T-helper 2 cell (primary cell): ENCODE results near the gene GLRX.
A peak's percentile ranks its signal among the peaks of the same experiment; 100 is the strongest.

ENCODE experiments used
- DNase-seq, 5 experiments: peaks; one replicate each; pipeline versions ENCODE4 v3.0.0 to v3.0.0-alpha.2; 2012 to 2022
- total RNA-seq, 2 donors: gene quantifications; one replicate each; lab custom pipeline; 2026; lab: John Stamatoyannopoulos, UW

GLRX gene, protein sequence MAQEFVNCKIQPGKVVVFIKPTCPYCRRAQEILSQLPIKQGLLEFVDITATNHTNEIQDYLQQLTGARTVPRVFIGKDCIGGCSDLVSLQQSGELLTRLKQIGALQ
- 39.3 to 42.7 reads per million in 2 donors for total RNA-seq

GRCh38 chr5:95822542-95823181, at the start of gene GLRX:
Gene GLRX (minus strand): TSS chr5:95822726. CDS start chr5:95822662, 64 bp downstream.
- DNase-seq: peak in 4 of 5 experiments; percentile 21 to 77 (median 58)

DNA sequence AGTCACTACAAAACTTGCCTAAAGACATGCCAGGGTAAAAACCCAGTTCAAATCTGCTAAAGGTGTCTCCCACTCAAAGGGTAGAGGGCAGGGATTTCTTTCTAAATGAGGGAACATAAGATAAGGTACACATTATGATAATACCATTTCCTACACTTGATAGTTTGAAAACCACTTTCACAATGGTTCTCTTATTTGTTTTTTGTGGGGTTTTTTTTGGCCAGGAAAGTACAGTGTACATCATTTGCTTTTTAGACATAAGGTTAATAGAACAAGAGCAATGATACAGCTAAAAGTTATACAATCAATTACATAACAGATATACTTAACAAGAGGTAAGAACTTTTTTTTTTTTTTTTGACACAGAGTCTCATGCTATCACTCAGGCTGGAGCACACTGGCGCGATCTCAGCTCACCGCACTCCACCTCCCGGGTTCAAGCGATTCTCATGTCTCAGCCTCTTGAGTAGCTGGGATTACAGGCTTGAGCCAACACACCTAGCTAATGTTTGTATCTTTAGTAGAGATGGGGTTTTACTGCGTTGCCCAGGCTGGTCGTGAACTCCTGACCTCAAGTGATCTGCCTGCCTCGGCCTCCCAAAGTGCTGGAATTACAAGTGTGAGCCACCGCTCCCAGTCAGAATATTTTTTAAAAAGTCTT, 48.8 kb upstream of the GLRX start:
- DNase-seq: no peak

GRCh38 chr5:95870105-95870672, 47.7 kb upstream of the GLRX start:
- DNase-seq: peak in 2 of 5 experiments; percentile 32 to 52

GRCh38 chr5:95869173-95869855, 46.8 kb upstream of the GLRX start:
- DNase-seq: peak in 4 of 5 experiments; percentile 23 to 92 (median 60)

DNA sequence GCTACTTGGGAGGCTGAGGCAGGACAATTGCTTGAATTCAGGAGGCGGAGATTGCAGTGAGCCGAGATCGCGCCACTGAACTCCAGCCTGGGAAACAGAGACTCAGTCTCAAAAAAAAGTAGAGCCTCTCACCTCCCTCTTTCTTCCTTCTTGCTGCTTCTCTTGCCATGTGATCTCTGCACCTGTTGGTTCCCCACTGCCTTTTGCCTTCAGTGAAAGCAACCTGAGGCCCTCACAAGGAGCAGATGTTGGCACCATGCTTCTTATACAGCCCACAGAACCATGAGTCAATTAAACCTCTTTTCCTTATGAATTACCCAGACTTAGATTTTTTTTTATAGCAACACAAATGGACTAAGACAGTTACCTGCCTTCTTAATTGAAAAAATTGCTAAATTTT, 45.6 kb upstream of the GLRX start:
- no peak for DNase-seq

DNA sequence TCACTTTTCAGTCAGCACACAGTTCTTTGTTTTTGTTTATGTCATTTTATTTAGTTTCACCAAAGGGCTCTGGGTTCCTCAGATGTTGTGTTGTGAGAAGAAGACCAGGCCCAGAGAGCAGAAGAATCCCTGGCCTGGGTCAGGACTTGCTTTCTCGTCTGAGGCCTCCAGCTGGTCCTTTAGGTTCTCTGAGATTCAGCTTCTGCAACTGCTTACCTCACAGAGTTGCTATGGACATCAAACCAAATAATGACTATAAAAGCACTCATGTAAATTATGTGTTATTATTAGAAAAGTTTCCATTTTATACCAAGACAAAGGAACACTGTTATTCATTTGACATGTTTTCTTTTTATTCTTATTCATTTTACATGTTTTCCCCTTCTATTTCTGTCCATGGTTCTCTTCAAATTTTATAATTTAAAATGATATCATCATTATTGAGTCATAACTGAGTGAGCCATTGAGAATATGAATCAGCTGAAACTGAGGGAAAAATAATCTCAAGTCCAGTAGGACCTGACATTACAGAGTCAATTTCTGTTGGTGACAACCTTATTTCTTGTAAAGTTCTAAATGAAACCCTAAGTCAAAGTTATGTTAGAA, 44.0 kb upstream of the GLRX start:
- DNase-seq: no peak

DNA sequence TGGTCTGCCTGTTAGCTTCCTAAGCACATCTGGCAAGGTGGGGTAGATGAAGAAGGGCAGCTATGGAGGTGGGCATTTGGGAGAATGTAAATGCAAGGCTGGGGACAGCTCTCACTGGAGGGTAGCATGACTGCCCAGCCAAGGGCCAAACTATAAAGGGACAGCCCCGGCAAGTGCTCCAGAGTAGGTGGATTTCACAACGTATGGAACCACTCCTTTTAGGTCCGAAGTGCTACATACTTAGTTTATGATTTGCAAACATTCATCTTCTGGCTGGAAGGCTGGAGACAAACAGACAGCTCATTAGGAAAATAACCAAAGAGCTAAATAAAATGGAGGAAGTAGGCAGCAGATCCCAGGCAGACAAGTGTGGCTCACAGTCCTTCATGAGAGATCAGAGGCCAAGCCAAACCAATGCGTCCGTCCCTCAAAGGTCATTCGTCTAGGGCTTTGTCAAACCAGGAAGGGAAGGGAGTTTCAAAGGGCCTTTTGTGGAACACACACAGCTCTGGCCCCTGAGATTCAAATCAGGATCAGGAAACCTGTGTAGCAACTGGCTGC, 42.5 kb upstream of the GLRX start:
- no peak for DNase-seq

GRCh38 chr5:95864456-95864855, 41.9 kb upstream of the GLRX start:
- DNase-seq: no peak

GRCh38 chr5:95863383-95863757, 40.8 kb upstream of the GLRX start:
- no peak for DNase-seq

DNA sequence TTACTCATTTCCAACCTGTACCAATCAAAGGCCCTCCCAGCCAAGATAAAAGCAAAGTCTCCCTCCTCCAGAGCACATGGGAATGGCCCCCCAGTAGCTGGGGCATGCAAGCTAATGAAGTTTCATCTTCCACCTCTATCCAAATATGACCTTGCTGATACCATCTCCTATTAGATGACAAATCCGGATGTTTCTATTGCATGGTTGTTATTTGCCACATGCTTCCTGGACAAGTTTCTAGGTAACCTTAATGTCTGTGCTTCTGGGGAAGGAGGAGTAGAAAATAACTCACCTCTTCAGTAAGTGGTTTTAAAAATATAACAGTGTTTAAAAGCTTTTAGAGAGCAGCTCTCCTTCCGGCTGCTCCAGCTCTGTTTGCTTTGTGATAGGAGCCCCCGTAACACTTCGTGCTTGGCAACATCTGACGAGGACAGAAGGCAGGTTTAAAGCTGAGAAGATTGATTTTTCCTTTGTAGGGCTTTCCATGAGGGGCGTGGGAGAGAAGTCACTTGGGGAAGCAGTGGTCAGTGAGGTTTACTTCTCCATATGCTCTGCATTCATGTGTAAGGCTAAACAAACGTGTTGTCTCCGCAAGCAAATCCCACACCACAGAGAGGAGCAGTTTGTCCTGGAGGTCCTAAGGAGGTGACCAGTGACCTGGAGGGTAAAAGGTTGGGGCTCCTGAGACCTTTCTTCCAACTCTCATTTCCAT, 40.3 kb upstream of the GLRX start:
- peak in 1 of 5 experiments; percentile 63 for DNase-seq

DNA sequence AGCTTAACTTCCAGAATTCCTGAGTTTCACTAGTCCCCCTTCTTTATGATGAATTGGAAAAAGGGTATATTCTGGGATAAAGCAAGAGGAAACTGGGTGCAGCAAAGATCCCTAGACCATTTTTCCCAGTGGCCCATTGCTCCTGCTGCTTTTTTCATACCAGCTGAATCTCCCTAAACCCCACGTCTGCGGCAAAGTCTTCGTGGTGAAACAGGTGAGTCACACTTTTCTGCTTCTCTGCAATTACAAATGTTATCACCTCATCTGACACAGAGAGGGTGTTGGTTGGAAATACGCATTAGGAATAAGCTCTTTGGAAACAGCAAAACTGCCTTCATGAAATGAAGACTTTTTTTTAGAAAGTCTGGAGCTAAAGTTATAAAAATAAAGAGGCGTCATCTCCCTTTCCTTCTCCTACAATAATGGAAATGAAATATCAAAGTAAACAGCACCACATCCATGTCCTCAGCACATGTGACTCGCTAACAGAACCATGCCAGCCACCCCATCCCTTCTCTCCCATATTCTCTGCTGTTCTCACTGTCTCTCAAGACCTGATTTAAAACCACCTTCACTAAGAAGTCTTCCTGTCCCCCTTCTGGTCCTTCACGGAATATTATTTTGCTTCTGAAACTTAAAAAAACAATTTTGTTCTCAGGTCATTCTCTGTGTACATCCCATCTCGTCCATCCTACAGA, 39.5 kb upstream of the GLRX start:
- DNase-seq: peak in 1 of 5 experiments; percentile 58

DNA sequence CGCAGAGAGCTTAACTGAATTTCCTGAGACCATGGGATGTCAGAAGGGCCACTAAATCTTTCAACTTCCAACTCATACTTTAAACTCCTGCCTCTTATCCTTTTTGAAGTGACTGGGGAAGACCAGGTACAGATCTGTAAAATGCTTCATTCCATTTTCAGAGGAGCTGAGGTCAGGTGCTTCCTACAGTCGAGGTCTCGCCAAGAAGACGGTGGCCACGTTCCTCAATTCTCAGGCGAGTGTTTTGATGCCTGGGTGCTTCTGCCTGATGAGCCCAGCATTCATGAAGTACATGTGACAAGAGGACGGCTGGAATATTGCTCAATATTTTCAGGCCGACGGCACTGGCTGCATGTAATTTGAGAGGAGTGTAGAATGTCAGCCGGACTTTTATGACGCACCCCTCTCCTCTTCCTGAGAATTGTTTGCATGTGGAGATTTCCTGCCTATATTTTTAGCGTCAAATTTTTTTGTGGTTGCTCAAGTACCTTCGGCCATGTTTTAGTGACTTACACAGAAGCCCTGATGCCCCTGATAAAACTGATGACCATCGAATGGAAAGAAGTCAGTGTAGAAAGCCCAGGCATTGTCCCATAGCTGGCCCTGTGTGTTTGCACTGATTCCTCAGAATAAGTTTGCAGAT, 38.8 kb upstream of the GLRX start:
- DNase-seq: peak in 1 of 5 experiments; percentile 23

DNA sequence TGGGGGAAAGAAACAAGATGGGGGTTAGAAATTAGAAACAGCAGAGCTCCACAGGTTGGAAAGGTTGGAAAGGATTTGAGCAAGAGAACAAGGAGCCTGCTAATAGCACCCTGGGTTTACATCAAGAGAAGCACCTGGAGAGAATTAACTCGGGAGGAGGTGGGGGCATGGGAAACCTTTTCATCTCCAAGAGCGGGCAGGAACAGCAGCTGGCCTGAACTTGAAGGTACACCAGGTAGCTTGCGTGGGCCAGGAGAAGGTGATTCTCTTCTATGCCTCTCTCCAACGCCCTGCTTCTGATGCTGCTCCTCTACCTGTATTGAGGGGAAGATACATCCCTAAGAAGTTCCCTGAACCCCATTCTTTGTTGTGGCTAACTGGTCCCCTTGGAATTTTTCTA, 37.1 kb upstream of the GLRX start:
- no peak for DNase-seq

GRCh38 chr5:95858661-95859595, 36.4 kb upstream of the GLRX start:
- peak; percentile 71 to 91 (median 81) for DNase-seq

DNA sequence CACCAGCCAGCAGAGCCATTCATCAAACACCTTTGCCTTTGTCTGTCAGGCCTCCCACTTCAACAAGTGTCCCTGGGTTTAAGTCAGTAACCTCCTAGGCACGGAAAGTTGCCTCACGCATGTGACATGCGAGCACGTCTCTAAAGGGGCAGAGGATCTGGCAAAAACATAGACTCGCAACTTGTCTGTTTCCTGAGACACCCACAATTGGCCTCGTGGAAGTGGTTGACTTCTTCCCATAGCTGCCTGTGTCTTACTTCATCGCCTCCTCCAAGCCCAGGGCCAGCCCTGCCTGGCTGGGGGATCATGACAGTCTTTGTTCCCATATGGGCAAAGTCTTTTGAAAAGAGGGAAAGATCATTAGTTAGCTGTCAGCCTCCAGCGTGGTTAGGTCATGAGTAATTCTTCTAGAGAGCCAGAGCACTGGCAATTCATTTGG, 35.5 kb upstream of the GLRX start:
- no peak for DNase-seq

DNA sequence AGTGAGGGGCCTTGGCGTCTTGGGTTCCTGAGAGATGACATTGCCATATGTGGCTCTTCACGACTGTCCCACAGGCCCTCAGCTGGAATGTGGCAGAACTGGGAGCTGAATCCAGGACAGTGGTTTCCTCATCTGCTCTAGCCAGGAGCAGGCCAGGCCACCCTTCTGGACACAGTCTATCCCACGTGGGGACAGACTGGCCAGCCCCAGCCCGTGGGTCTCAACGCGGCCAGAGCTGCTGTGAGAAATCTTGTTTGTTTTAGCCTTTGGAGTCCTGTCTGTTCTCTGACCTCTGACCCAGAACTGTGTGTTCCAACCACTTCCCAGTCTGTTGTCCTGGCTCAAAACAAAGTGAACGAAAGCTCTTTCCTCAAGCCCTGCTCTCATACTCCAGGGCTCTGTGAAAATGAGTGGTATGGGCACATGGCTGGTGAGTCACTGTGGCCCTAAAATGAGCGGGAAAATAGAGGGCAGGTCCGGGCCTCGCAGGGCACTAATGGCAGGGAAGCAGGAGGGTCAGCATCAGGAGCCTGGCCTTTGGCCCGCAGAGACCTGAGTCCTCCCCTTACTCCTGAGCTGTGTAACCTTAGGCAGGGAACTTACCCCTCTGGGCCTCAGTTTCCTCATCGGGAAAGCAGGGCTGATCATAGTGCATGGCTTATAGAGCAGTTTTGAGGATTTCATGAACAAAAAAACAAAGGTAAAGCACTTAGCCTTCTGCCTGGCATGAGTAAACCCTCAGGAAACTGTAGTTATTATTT, 34.8 kb upstream of the GLRX start:
- DNase-seq: no peak

DNA sequence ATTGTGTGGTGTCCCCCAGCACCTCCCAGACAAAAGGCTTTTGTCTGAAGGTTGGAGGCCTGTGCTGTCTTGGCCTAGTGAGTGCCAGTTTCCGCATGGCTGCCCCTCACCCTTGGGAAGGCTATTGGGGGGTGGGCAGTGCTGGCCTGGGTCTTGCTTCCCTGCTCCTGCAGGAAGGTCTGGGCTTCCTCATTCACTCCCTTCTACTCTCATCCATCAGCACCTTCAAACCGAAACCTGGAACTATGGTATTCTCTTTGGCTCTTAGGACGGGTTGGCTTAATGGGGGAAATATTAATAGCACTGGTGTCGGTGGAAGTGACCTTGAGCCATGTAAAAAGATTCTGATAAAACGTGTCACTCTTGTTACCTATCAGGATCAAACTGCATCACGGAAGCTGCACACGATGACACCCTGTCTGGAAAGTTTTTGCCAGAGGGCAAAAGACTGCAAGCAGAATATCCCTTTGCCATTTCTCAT, 34.0 kb upstream of the GLRX start:
- no peak for DNase-seq

DNA sequence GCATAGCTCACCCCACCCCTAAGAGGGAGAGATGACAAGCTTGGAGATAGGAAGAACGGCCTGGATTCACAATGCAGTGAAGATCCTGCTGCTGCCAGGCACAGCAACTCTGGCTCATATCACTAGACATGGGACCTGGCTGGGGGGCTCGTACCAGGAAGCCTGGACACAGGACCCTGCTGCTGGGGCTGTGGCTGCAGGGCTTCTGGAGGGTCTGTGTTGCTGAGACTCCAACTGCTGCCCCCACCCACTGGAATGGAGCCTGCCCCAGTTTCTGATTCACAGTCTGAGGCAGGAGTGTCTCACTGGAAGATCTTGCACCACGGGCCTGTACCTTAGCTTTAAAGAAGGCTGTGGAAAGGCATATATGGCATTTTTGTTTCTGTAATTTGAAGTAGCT, 31.0 kb upstream of the GLRX start:
- DNase-seq: no peak
